ENCODE results near the gene SLCO3A1.
"Not testable (repeated sequence)": the region's sequence is repeated elsewhere in the genome, so short reads cannot be mapped to it uniquely, and the experiment has no call there.

SLCO3A1 gene

DNA sequence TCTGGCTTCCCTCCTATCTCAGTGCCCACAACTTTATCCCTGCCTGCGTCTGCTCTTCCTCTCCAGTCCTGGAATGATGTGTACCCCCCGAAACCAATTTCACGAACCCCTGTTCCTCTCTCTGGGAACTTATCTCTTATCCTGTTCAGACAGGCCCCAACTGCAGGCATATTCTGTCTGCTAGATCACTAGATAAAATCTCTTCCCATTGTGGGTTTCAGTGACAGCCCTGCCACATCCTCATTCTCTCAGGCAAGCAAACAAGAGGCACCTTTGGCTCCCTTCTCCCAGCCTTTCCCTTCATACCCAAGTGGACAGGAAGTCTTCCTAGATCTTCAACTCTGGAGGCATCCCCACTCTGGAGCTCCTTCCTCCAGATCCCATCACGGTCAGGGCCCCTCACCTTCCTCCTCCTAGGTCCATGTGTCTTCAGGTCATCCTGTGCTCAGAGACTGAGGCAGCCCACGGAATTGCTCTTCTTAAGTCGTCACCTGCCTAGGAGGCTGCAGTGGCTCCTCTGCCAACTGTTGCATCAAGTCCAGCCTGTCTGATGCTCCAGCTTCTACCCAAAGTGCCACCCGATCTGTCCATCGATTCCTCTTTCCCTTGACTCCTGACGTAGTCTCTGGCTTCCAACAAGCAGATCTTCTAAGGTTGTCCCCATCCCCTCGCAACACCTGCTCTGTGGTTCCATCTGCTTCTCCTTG, 190.8 kb downstream of the SLCO3A1 start:
- no peak for DNase-seq

DNA sequence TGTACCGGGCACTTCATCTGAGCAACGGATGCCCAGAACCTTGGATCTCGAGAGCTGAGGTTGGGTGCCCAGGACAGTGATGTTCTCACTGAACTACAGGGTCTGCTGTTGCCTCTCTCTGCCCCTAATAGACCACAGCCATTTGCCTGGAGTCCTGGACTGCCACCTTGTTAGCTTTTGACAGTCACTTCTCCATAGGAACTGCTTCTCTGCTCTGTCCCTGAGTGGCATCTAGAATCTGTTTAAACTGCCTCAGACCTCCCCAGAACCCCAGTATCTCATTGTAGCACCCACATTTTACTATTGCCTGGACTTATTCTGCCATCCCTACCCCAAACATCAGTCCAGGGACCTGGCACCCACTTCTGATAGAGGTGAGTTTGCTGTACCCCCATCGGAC, 194.4 kb downstream of the SLCO3A1 start:
- DNase-seq: no peak

GRCh38 chr15:92048739-92049138, 195.2 kb downstream of the SLCO3A1 start:
- no peak for DNase-seq

DNA sequence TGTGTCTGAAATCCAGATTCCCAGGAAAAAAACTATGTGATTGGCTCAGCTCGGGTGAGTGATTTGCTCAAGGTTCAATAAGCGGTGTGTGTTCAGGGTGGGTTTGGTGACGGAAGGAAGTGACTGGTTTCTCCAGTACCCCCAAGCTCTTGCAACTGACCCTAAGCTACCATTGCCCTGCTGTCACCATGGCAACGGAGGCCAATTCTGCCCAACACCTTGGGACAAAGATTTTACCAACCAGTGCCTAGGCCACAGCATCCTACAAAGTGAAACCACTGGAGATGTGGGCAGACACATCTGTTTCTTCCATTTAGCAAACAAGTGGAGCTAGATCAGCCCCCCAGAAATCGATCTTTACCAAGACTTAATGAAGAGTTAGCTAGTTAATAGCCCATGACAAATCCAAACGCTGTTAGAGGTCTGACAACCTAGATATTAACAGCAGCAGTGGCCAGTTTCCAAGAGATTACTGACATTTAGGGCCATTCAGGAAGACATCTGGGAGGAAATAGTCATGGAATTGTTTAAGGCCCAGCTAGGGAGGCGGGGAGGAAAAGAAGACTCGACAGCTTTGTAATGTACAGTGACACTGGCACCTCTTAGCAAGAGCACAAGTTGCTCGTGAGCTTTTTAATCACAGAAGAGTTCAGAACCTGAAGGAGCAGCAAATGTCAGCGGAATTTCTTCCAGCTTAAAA, 195.9 kb downstream of the SLCO3A1 start:
- no peak for DNase-seq

- no peak for DNase-seq
Observed at GRCh38 chr15:92050220-92050898, 196.9 kb downstream of the SLCO3A1 start.

- no peak for DNase-seq
Observed at GRCh38 chr15:92051716-92052115, 198.2 kb downstream of the SLCO3A1 start.

DNA sequence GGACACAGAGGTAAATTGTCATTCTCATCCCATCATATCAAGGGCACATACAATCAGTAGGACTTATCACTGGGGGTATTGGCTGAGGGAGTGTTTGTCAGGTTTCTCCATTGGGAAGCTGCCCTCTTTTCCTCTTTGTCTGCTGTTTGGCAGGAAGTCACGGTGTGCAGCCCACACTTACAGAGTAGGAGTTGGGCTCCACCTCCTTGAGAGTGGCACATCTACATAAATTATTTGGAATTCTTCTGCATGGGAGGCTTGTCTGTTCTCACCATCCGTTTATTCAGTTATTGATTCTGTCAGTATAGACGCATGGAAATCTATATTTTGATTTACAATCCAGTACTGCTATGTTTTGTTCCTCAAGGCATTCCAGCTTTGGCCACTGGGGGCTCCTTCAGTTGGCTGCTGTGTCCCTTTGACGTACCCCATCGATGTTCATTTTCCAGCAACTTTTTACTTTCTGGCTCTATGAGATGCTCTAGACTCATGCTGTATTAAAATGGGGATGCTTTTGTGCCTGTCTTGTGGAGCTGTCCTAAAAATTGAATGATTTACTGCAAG, 200.3 kb downstream of the SLCO3A1 start:
- no peak for DNase-seq

DNA sequence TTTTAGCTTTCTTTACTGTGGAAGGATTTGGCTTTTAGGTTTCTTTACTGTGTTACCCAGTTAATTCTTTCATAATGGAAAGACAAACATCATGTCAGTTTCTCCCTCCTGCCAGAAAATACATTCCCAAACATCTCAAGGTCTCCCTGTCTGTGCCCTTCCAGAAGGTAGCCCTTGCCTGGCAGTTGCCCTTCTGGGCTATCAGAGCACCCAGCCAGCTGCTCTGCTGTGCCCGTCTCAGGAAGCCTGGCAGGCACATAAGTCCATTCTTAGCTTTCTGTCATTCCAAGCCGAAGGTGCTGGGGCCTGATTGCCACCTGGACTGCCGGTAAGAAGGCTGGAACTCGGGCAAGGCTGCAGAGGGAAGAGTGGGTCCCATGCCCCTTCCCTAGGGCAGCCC, 203.4 kb downstream of the SLCO3A1 start:
- no peak for DNase-seq

GRCh38 chr15:92059036-92059970, 205.8 kb downstream of the SLCO3A1 start:
- DNase-seq: no peak

GRCh38 chr15:92059971-92060311, 206.4 kb downstream of the SLCO3A1 start:
- DNase-seq: not testable (repeated sequence)

- DNase-seq: no peak
Observed at GRCh38 chr15:92061511-92062195, 208.1 kb downstream of the SLCO3A1 start.

- no peak for DNase-seq
Observed at GRCh38 chr15:92062505-92062904, 209.0 kb downstream of the SLCO3A1 start.

- no peak for DNase-seq
Observed at GRCh38 chr15:92068121-92068520, 214.6 kb downstream of the SLCO3A1 start.

DNA sequence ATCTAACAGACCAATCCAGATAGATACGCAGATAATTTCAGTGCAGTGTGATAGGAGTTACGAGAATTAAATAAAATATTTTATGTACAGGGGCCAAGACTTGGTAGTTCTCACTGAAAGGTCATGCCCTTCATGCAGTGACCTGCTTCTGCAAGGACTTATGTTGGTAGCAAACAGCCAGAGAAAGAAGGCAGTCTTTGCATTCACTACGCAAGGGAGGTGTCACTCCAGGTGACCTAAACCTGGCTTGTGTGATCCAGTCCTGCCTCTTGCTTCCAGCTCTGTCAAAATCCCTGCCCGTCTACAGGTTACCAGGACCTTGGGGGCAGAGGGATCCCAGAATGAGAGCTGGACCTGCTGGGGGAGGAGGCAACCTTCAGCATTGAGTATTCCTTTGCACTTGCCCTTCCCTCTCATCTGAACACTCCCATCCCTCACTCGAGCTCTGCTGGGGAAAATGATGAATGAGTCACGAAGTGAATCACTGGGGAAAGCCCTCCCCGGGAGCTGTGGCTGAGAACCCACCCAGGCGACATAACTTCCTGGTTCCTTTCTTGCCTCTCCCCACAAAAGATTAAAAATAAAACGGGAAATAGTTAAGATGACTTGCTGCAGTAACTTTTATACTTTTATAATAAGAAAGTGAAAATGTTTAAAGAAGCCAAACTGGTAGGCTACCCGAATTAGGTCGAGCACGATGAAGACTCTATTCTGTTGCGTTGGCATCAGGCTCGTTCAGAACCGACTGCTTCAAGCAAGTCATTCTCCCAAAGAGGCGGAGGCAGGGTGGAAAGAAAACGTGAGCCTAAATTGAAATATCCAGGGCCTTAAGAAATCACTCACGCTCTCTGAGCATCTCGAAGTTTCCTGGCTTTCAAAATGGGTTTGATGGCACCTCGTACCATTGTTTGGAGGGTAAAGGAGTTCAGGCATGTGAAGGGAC, 216.1 kb downstream of the SLCO3A1 start:
- DNase-seq: peak; percentile 16

GRCh38 chr15:92070251-92070650, 216.7 kb downstream of the SLCO3A1 start:
- not testable (repeated sequence) for DNase-seq

DNA sequence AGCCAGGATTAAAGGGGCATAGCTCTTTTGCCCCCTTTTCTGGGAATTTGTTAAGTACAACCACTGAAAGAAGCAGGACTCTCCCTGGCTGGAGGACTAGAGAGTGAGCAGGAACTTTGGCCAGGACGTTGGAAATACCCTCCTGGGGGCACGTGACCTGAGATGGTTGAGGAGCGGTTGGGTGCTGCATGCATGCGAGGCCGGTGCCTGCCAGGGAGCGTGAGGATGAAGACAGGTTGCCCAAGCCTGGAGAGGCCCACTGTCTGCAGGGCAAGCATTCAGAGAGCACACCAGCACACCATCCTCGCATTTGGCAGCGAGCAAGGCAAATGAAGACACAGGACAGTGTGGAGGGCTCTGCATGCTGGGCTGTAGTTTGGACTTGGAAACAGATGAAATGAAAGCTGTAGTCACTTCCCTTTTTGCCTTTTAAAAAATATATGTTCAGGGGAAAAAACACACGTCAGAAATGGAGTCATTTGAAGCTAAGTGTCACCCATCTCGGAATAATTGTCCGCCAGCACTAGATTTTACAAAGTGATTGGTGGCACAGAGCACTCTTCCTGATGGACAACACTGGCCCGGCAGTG, 217.6 kb downstream of the SLCO3A1 start:
- no peak for DNase-seq

DNA sequence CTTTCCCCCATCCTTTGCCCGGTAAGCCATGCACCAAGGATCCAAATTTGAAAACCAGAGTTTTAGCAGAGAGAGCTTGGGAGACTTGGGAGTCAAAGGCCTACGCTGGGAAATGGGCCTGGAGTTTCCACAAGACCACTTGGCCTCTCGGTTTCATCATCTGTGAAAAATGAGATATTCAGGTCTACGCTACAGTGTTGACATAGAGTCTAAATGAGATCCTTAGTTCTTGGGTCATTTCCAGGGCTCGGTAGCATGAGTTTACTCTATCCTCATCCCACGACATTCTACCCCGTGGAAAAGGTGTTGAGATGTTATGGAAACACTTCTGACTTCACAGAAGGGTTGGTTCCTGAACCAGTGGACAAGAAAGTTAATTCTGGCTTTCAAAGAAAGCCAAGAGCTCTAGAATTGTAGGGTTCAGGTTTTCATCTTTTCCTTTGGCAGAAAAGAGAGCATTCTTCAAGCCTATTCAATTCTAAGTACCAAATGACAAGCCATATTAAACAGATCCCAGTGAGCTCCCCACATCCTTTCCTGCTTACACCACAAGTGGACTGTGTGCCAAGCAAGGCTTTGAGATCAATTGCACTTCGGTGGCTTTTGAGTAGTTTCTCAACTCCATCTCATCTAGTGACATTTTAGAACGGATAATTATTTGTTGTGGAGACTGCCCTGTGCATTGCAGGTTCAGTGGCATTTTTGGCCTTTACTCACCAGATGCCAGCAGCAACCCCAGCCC, 219.7 kb downstream of the SLCO3A1 start:
- DNase-seq: no peak

- DNase-seq: no peak
Observed at GRCh38 chr15:92074101-92074500, 220.6 kb downstream of the SLCO3A1 start.

- DNase-seq: no peak
Observed at GRCh38 chr15:92074646-92075045, 221.1 kb downstream of the SLCO3A1 start.

DNA sequence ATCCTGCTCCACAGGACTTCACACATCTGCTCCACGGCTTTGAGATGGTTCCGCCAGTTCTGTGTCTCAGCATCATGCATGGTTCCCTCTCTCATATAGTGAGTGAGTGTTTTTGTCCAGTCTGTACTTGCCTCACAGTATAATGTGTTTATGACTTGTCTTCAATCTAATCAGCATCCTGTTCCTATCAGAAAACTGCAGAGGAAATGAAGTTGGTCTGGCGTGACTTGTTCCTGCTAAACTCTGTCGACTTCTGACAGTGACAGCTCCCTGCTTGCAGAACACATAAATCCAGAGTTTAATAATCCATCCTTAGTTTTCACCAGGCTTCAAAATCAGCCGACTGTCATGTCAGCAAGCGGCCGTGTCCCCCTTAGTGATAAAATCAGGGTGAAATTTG, 222.3 kb downstream of the SLCO3A1 start:
- no peak for DNase-seq

All from effector CD4-positive, alpha-beta T cell (primary cell).